Thoracic aorta (tissue), 2 donors: ENCODE data around the gene PPP6R2. TPM values are rescaled to one million over a fixed set of nuclear protein-coding genes. Genes with fewer than 3 reads are reported as not detected.

Experiments used
- ATAC-seq: fragments of 150-250 bp; one replicate; pipeline ENCODE4 v1.8.0; 2017; ENCODE audit warnings: low read depth; ENCODE audit not compliant: insufficient number of reproducible peaks, low FRiP score
- DNase-seq: peaks from one replicate; pipeline ENCODE4 v3.0.0-alpha.2; 2020; ENCODE audit warnings: low spot score
- H3K27ac ChIP-seq, 2 donors: fragments of 200-600 bp; sonication (generic); 1 replicate in 1 of 2; 2 replicates in 1 of 2; pipeline ENCODE4 v1.5.1; 2016; ENCODE audit warnings: mild to moderate bottlenecking in 2 of 2, moderate library complexity in 2 of 2
- H3K27me3 ChIP-seq: fragments of 200-600 bp; sonication (generic); replicated peaks from 2 replicates; pipeline ENCODE4 v1.6.0; 2016; ENCODE audit warnings: mild to moderate bottlenecking; ENCODE audit not compliant: insufficient read depth
- H3K36me3 ChIP-seq: fragments of 200-600 bp; sonication (generic); one replicate; pipeline ENCODE4 v1.5.1; 2016
- H3K4me1 ChIP-seq, 2 donors: fragments of 200-600 bp; sonication (generic); 1 replicate in 1 of 2; 2 replicates in 1 of 2; pipeline versions ENCODE4 v1.5.1 to v1.6.0; 2016; ENCODE audit warnings: low read depth in 2 of 2, mild to moderate bottlenecking in 1 of 2; ENCODE audit not compliant: control insufficient read depth in 1 of 2
- H3K4me3 ChIP-seq: fragments of 200-600 bp; sonication (generic); 2 replicates; pipeline ENCODE4 v1.5.1; 2016; ENCODE audit warnings: mild to moderate bottlenecking
- H3K9me3 ChIP-seq: fragments of 200-600 bp; sonication (generic); 2 replicates; pipeline ENCODE4 v1.5.1; 2016
- total RNA-seq, 2 donors: library from RNA; depleted of rRNA; stranded (reverse); fragments of >200 nt; gene quantifications; one replicate each; pipeline versions ENCODE4 v1.1.0 to v1.2.3, GENCODE V29; 2016
- TF ChIP-seq, protein P1 (sequence below): fragments of 200-600 bp; sonication (generic); IDR thresholded peaks from one replicate; pipeline ENCODE4 v1.5.1; 2019; ENCODE audit warnings: antibody characterized with exemption

PPP6R2 gene
- total RNA-seq, 2 donors from 2014 or later = 61.2 to 73.6 TPM

DNA sequence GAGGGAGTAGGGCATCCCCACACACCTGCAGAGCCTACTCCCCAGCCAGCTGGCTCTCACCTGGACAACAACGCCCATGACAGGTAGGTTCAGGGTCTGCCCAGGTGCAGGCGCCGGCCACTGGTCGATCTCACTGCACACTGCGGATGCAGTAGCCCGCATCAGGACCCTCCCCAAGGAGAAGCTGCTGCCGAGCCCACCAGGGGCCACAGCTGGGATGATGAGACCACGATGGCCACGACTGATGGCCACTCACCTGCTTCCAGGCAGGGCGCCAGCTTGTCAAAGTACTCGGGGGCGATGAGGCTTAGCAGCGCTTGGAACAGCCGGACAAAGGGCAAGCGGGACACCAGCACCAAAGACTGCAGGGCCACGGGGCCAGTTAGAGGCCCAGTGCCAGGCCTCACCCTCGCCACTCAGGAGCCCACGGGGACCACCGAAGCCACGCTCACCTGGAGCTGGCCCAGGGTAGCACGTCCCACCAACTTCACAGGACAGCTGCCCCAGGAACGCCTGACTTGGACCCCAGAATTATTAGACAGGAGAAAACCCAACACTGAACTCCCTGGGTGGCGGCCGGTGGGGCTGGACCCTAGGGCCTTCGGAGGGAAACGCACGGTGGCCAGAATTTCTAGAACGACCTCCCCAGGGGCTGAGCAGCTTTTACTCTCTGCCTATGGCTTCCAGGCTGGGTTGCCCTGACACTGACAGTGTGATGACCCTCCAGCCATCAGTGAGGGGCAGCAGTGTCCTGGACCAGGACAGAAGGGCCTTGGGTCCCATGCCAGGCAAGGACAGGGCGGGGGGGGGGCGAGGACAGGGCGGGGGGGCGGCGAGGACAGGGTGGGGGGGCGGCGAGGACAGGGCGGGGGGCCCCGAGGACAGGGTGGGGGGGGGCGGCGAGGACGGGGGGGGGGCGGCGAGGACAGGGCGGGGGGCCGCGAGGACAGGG lies 26.7 kb upstream of the PPP6R2 start:
- no peaks in the 10 kb centered on the region for H3K4me1 ChIP-seq
- no peaks in the 10 kb centered on the region for H3K9me3 ChIP-seq
- ATAC-seq (no peak), DNase-seq (no peak)
- TF ChIP-seq, protein P1, sequence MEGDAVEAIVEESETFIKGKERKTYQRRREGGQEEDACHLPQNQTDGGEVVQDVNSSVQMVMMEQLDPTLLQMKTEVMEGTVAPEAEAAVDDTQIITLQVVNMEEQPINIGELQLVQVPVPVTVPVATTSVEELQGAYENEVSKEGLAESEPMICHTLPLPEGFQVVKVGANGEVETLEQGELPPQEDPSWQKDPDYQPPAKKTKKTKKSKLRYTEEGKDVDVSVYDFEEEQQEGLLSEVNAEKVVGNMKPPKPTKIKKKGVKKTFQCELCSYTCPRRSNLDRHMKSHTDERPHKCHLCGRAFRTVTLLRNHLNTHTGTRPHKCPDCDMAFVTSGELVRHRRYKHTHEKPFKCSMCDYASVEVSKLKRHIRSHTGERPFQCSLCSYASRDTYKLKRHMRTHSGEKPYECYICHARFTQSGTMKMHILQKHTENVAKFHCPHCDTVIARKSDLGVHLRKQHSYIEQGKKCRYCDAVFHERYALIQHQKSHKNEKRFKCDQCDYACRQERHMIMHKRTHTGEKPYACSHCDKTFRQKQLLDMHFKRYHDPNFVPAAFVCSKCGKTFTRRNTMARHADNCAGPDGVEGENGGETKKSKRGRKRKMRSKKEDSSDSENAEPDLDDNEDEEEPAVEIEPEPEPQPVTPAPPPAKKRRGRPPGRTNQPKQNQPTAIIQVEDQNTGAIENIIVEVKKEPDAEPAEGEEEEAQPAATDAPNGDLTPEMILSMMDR = no peak
- no peak overlapping the region for H3K4me3 ChIP-seq
- no peaks in the 10 kb centered on the region for H3K36me3 ChIP-seq
- no peak overlapping the region for H3K27ac ChIP-seq
- H3K27me3 ChIP-seq = no peaks in the 10 kb centered on the region

DNA sequence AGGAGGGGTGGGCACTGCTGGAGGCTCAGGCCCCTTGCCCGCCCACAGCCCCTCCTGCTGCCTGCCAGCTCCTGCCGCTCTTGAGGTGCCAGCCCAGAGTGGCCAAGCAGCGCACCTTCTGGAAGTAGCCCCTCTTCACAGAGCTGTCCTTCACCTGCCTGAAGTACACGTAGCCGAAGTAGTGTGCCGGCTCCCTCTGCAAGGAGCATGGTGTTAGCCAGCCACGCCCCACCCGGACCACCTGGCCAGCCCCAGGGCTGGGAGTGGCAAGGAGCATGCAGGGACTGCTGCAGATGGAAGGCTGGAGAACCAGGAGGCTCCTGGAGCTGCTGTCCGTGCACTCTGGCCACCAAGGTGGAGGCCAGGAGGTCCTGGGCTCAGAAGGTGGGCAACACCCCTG lies 25.9 kb upstream of the PPP6R2 start:
- H3K9me3 ChIP-seq = no peaks in the 10 kb centered on the region
- TF ChIP-seq, protein P1 = no peak
- no peaks in the 10 kb centered on the region for H3K36me3 ChIP-seq
- H3K27ac ChIP-seq = no peak overlapping the region
- H3K27me3 ChIP-seq = no peaks in the 10 kb centered on the region
- no peaks in the 10 kb centered on the region for H3K4me1 ChIP-seq
- DNase-seq (no peak), ATAC-seq (no peak)
- no peak overlapping the region for H3K4me3 ChIP-seq

DNA sequence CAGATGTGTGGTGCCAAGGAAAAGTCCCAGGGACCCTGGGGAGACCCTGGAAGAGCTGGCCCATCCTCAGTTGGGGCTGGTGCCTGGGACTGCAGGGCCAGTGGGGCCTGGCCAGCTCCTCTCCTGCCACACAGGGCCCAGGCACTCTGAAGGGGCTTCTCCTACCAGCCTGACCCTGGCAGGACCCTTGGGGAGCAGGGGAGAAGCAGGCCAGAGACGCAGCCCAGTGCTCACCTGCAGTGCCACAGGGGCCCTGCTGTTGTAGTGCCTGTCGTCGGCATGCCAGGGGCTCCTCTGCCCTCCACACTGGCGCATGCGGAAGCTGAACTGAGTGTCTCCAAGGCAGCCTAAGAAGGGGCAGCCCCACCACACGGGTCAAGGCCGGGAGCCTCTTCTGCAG lies 25.5 kb upstream of the PPP6R2 start:
- H3K4me3 ChIP-seq = no peak overlapping the region
- ATAC-seq = no peak

DNA sequence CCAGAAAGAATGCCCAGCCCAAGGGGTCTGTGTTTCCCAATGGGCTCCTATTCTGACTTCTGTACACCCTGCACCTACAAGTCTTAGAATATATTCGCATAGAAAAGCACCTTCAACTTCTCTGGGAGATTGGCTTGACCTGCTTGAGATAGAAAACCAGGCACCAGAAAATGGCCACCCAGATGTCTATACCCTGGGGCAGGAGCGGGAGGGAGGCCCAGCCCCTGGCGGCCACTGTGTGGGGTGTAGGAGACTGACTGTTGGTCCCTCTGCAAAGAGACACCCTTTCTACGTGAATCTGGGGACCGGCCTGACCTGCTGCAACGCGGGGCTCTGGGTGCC lies 24.8 kb upstream of the PPP6R2 start:
- DNase-seq (no peak), ATAC-seq (no peak)
- Histone ChIP-seq H3K9me3 (no peaks in the 10 kb centered on the region), H3K27ac (no peak overlapping the region), H3K4me3 (no peak overlapping the region), H3K4me1 (no peaks in the 10 kb centered on the region), H3K27me3 (no peaks in the 10 kb centered on the region), H3K36me3 (no peaks in the 10 kb centered on the region)
- TF ChIP-seq, protein P1 = no peak

More for the DNA sequence above, 25.5 kb upstream of the PPP6R2 start:
- H3K27ac ChIP-seq = no peak overlapping the region
- no peaks in the 10 kb centered on the region for H3K4me1 ChIP-seq
- DNase-seq = no peak
- no peaks in the 10 kb centered on the region for H3K36me3 ChIP-seq
- TF ChIP-seq, protein P1 = no peak
- no peaks in the 10 kb centered on the region for H3K27me3 ChIP-seq
- H3K9me3 ChIP-seq = no peaks in the 10 kb centered on the region

DNA sequence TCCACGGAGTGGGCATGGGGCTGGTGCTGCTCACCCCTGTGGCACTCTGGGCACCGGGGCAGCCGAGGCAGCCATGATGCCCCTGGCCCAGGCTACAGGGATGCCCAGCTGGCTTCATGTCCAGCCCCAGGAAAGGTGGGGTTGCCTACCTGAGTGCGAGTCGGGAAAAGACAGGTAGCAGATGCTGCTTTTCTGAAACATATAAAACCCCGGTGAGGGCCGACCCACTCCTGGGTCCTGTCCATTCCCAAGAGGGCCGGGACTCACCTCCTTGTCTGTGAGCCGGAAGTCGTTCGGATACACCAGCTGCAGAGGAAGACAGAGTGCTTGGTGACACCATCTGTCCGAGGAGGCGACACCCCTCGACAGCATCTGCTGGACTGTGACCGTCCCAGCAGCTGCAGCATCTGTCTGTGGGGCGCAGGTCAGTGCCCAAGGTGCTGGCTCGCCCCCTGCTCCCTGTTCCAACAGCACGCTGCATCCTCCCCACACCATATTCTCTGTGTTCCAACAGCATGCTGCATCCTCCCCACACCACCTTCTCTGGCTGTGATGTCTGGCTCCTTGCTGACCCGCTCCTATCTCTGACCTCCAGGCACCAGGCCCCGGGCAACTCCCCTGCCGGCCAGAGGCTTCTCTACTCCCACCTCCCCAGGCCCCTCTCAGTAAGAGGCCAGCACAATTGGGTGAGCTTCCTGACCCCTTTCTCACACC lies 24.3 kb upstream of the PPP6R2 start:
- no peak for ATAC-seq
- TF ChIP-seq, protein P1 = no peak
- DNase-seq = no peak

More for the DNA sequence above, 24.3 kb upstream of the PPP6R2 start:
- no peaks in the 10 kb centered on the region for H3K27me3 ChIP-seq
- no peak overlapping the region for H3K27ac ChIP-seq
- no peaks in the 10 kb centered on the region for H3K36me3 ChIP-seq
- H3K9me3 ChIP-seq = no peaks in the 10 kb centered on the region
- no peaks in the 10 kb centered on the region for H3K4me1 ChIP-seq
- no peak overlapping the region for H3K4me3 ChIP-seq
